ENCODE results near the gene PRPS1L1. TPM values are rescaled to one million over a fixed set of nuclear protein-coding genes. Genes with fewer than 3 reads are reported as not detected.

The PRPS1L1 gene
- total RNA-seq, 1 experiment from 2014 or later, result not detected

- no TSS peak for BruUV-seq (replicated peaks)
- Histone ChIP-seq H3K27me3 (replicated peaks; ENCODE audit: control insufficient read depth, insufficient read depth, low read length) (no peaks in the 10 kb centered on the region), H3K4me1 (peaks cover 9% of the 10 kb centered on the region; the same call in 1 of the 2 replicates), H3K4me3 (ENCODE audit: low read depth, low read length) (no peak overlapping the region), H3K9me3 (no peaks in the 10 kb centered on the region), H3K36me3 (ENCODE audit: control insufficient read depth, insufficient read depth, low read length) (no peaks in the 10 kb centered on the region)
- H3K9me3 Mint-ChIP-seq (ENCODE audit: unreplicated experiment), result no peaks in the 10 kb centered on the region
- CTCF ChIA-PET, result no interaction called here
- POLR2A ChIA-PET, result no interaction called here
- intact Hi-C loops (cut with micrococcal nuclease; ENCODE audit: unreplicated experiment), result no loop called here
- no peaks in the 10 kb centered on the region for H3K36me3 Mint-ChIP-seq (ENCODE audit: insufficient read depth, unreplicated experiment)
- DNase-seq, result no peak
- H3K27me3 Mint-ChIP-seq (ENCODE audit: insufficient read depth, unreplicated experiment), result no peaks in the 10 kb centered on the region
- no peaks in the 10 kb centered on the region for H3K4me1 Mint-ChIP-seq (ENCODE audit: low read depth, unreplicated experiment)
- no peak for TF ChIP-seq CTCF (IDR thresholded peaks at IDR 0.05; ENCODE audit: insufficient read depth in 1 of 2, low read depth in 1 of 2, low read length in 1 of 2, severe bottlenecking in 1 of 2, unreplicated experiment in 1 of 2)
- no peak overlapping the region for H3K27ac Mint-ChIP-seq (ENCODE audit: unreplicated experiment)
- no peak overlapping the region for H3K4me3 Mint-ChIP-seq (ENCODE audit: unreplicated experiment)
Observed at GRCh38 chr7:18019555-18019954, 8.1 kb downstream of the PRPS1L1 start.

GRCh38 chr7:18018296-18019215 lies 9.1 kb downstream of the PRPS1L1 start:
- Histone ChIP-seq H3K4me1 (peaks cover 9% of the 10 kb centered on the region; the same call in 1 of the 2 replicates), H3K9me3 (no peaks in the 10 kb centered on the region), H3K36me3 (ENCODE audit: control insufficient read depth, insufficient read depth, low read length) (no peaks in the 10 kb centered on the region), H3K27me3 (replicated peaks; ENCODE audit: control insufficient read depth, insufficient read depth, low read length) (no peaks in the 10 kb centered on the region), H3K4me3 (ENCODE audit: low read depth, low read length) (no peak overlapping the region)
- TF ChIP-seq CTCF (IDR thresholded peaks at IDR 0.05; ENCODE audit: insufficient read depth in 1 of 2, low read depth in 1 of 2, low read length in 1 of 2, severe bottlenecking in 1 of 2, unreplicated experiment in 1 of 2), result no peak
- no TSS peak for BruUV-seq (replicated peaks)
- ChIA-PET POLR2A (no interaction called here), CTCF (no interaction called here)
- Mint-ChIP-seq H3K9me3 (ENCODE audit: unreplicated experiment) (peaks cover 5% of the 10 kb centered on the region), H3K27me3 (ENCODE audit: insufficient read depth, unreplicated experiment) (no peaks in the 10 kb centered on the region), H3K36me3 (ENCODE audit: insufficient read depth, unreplicated experiment) (no peaks in the 10 kb centered on the region), H3K4me1 (ENCODE audit: low read depth, unreplicated experiment) (no peaks in the 10 kb centered on the region), H3K4me3 (ENCODE audit: unreplicated experiment) (no peak overlapping the region), H3K27ac (ENCODE audit: unreplicated experiment) (no peak overlapping the region)
- intact Hi-C loops (cut with micrococcal nuclease; ENCODE audit: unreplicated experiment), result no loop called here
- DNase-seq, result no peak

GRCh38 chr7:18016547-18017444 lies 10.8 kb downstream of the PRPS1L1 start:
- Histone ChIP-seq H3K4me3 (ENCODE audit: low read depth, low read length) (no peak overlapping the region), H3K36me3 (ENCODE audit: control insufficient read depth, insufficient read depth, low read length) (no peaks in the 10 kb centered on the region), H3K9me3 (no peaks in the 10 kb centered on the region), H3K4me1 (peaks cover 9% of the 10 kb centered on the region; the same call in 1 of the 2 replicates), H3K27me3 (replicated peaks; ENCODE audit: control insufficient read depth, insufficient read depth, low read length) (no peaks in the 10 kb centered on the region)
- Mint-ChIP-seq H3K4me1 (ENCODE audit: low read depth, unreplicated experiment) (no peaks in the 10 kb centered on the region), H3K9me3 (ENCODE audit: unreplicated experiment) (peaks cover 9% of the 10 kb centered on the region), H3K36me3 (ENCODE audit: insufficient read depth, unreplicated experiment) (no peaks in the 10 kb centered on the region), H3K27me3 (ENCODE audit: insufficient read depth, unreplicated experiment) (no peaks in the 10 kb centered on the region), H3K4me3 (ENCODE audit: unreplicated experiment) (no peak overlapping the region), H3K27ac (ENCODE audit: unreplicated experiment) (no peak overlapping the region)
- no peak for DNase-seq
- intact Hi-C loops (cut with micrococcal nuclease; ENCODE audit: unreplicated experiment), result no loop called here
- TF ChIP-seq CTCF (IDR thresholded peaks at IDR 0.05; ENCODE audit: insufficient read depth in 1 of 2, low read depth in 1 of 2, low read length in 1 of 2, severe bottlenecking in 1 of 2, unreplicated experiment in 1 of 2), result no peak
- no TSS peak for BruUV-seq (replicated peaks)
- ChIA-PET CTCF (no interaction called here), POLR2A (no interaction called here)

All from Caco-2 (cell line).